Measurements from ENCODE around the gene DNAH8. TPM values are rescaled to one million over a fixed set of nuclear protein-coding genes. Genes with fewer than 3 reads are reported as not detected.

DNAH8 gene
- total RNA-seq, 1 experiment from 2014 or later = 0.15 TPM

DNA sequence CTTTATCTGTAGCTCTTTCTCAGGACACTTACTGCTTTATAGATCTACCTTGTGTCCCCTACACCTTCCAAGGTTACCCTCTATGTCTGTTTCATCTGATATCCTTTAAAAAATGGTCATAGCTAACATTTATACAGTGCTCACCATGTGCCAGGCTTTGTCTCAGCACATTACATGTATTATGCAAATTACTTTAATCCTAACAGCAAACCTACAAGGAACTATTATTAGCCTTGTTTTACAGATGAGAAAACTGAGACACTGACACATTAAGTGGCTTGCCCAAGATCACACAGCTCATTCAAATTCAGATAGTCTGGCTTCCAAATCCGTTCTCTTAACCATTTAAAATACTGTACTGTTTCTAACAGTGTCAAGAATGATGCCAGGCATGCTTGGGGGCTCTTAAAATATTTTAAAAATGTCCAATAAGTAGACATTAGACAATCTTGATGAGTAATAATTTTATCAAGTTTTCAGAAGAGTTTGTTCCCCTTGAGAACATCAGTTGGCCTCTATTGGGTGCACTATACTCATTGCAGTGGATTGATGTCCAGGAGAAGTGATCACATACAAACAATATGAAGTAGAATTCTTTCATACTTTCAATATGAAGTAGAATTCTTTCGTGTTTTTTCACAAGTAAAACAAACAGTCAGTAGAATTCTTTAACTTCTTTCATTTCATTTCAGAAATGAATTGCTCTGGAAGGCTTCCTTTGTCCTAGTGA lies 69.6 kb downstream of the DNAH8 start:
- H3K79me2 ChIP-seq (ENCODE audit: low read length) = no peaks in the 10 kb centered on the region
- no peaks in the 10 kb centered on the region for H3K27me3 ChIP-seq (ENCODE audit: low read length)
- H3F3A ChIP-seq (ENCODE audit: low read length, unreplicated experiment) = no peaks in the 10 kb centered on the region
- H3K4me2 ChIP-seq (ENCODE audit: low read length) = no peak overlapping the region
- DNase-seq (no peak), ATAC-seq (no peak)
- no peaks in the 10 kb centered on the region for H3K36me3 ChIP-seq (ENCODE audit: low read depth, low read length)
- no peak for TF ChIP-seq EZH2 (IDR thresholded peaks at IDR 0.05; ENCODE audit: low read length, unreplicated experiment)
- TF ChIP-seq, protein P1, sequence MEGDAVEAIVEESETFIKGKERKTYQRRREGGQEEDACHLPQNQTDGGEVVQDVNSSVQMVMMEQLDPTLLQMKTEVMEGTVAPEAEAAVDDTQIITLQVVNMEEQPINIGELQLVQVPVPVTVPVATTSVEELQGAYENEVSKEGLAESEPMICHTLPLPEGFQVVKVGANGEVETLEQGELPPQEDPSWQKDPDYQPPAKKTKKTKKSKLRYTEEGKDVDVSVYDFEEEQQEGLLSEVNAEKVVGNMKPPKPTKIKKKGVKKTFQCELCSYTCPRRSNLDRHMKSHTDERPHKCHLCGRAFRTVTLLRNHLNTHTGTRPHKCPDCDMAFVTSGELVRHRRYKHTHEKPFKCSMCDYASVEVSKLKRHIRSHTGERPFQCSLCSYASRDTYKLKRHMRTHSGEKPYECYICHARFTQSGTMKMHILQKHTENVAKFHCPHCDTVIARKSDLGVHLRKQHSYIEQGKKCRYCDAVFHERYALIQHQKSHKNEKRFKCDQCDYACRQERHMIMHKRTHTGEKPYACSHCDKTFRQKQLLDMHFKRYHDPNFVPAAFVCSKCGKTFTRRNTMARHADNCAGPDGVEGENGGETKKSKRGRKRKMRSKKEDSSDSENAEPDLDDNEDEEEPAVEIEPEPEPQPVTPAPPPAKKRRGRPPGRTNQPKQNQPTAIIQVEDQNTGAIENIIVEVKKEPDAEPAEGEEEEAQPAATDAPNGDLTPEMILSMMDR (conservative IDR thresholded peaks at IDR 0.05; ENCODE audit: low read depth, low read length) = no peak
- no peak for TF ChIP-seq EZH2phosphoT487 (IDR thresholded peaks at IDR 0.05; ENCODE audit: borderline replicate concordance, low read length)
- ChIA-PET CTCF (no interaction called here), POLR2A (ENCODE audit: unreplicated experiment) (interaction anchor here (0.6 kb wide), 1 partner anchor 81 kb away, joined by 13 read pairs; no protein-coding TSS in a partner anchor)
- H3K4me1 ChIP-seq (ENCODE audit: insufficient read depth, low read length) = peaks cover 10% of the 10 kb centered on the region
- no TSS peak for BruUV-seq (replicated peaks)
- no peak overlapping the region for H2AFZ ChIP-seq (ENCODE audit: low read length)
- intact Hi-C loops (cut with micrococcal nuclease) = no loop called here
- H3K4me3 ChIP-seq (ENCODE audit: low read length) = no peak overlapping the region
- H3K9me2 ChIP-seq (replicated peaks; ENCODE audit: low read length) = no peaks in the 10 kb centered on the region
- H3K9ac ChIP-seq (ENCODE audit: low read length) = no peak overlapping the region
- H3K9me3 ChIP-seq (ENCODE audit: low read length) = no peaks in the 10 kb centered on the region
- H4K20me1 ChIP-seq (ENCODE audit: low read length) = no peaks in the 10 kb centered on the region
- H3K27ac ChIP-seq (ENCODE audit: low read length) = no peak overlapping the region

DNA sequence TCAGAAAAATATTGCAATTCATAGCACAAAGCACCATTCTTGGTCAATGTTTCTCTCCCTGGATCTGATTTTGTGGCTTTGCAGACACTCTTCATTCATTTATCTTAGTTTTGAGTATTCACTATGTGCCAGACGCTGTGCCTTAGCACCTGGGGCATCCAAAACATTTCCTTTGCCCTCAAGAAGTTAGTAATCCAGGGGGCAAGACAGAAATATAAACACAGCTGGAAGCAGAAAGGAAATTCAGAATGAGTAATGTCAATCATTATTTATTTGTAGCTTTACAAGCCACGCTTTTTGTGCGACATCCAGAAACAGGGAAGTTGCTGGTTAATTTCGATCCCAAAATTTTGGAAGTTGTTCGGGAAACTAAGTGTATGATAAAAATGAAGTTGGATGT lies 71.4 kb downstream of the DNAH8 start:
- no peaks in the 10 kb centered on the region for H4K20me1 ChIP-seq (ENCODE audit: low read length)
- peak overlapping the region; percentile 36; the same call in 1 of the 2 replicates for H3K4me3 ChIP-seq (ENCODE audit: low read length)
- peak; percentile 43 for DNase-seq
- peaks cover 10% of the 10 kb centered on the region for H3K4me1 ChIP-seq (ENCODE audit: insufficient read depth, low read length)
- peak overlapping the region; percentile 32 for H3K4me2 ChIP-seq (ENCODE audit: low read length)
- H2AFZ ChIP-seq (ENCODE audit: low read length) = peak overlapping the region; percentile 57; the same call in 1 of the 2 replicates
- ChIA-PET CTCF (no interaction called here), POLR2A (ENCODE audit: unreplicated experiment) (no interaction called here)
- intact Hi-C loops (cut with micrococcal nuclease) = no loop called here
- H3K9me2 ChIP-seq (replicated peaks; ENCODE audit: low read length) = no peaks in the 10 kb centered on the region
- TF ChIP-seq EZH2 (IDR thresholded peaks at IDR 0.05; ENCODE audit: low read length, unreplicated experiment) = no peak
- TF ChIP-seq EZH2phosphoT487 (IDR thresholded peaks at IDR 0.05; ENCODE audit: borderline replicate concordance, low read length) = no peak
- TF ChIP-seq, protein P1 (conservative IDR thresholded peaks at IDR 0.05; ENCODE audit: low read depth, low read length) = no peak
- no TSS peak for BruUV-seq (replicated peaks)
- H3K27me3 ChIP-seq (ENCODE audit: low read length) = no peaks in the 10 kb centered on the region
- no peaks in the 10 kb centered on the region for H3K9me3 ChIP-seq (ENCODE audit: low read length)
- H3K27ac ChIP-seq (ENCODE audit: low read length) = no peak overlapping the region
- no peak overlapping the region for H3K9ac ChIP-seq (ENCODE audit: low read length)
- H3F3A ChIP-seq (ENCODE audit: low read length, unreplicated experiment) = no peaks in the 10 kb centered on the region
- no peaks in the 10 kb centered on the region for H3K36me3 ChIP-seq (ENCODE audit: low read depth, low read length)
- no peak for ATAC-seq
- H3K79me2 ChIP-seq (ENCODE audit: low read length) = no peaks in the 10 kb centered on the region

DNA sequence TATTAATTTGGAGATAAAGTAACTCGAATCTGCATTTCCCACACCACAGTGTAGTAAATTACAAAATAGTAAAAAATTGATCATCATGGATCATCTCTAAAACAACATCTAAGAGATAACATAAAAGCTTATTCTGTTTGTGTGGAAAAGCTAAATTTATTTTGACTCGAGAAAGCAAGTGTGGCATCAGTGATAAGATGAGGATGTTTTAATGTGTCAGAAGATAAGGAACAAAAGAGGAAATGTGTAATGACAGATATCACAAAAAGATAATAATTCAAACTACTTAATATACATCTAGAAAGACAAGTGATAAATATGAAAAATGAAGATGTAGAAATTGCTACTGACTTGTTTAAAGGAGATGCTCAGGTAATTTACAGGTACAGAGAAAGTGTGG lies 74.1 kb downstream of the DNAH8 start:
- H3K36me3 ChIP-seq (ENCODE audit: low read depth, low read length) = no peaks in the 10 kb centered on the region
- no peak overlapping the region for H3K4me3 ChIP-seq (ENCODE audit: low read length)
- no peaks in the 10 kb centered on the region for H3K9me3 ChIP-seq (ENCODE audit: low read length)
- CTCF ChIA-PET = interaction anchor here (0.6 kb wide), 1 partner anchor 11 kb away, joined by 6 read pairs; no protein-coding TSS in a partner anchor
- no peaks in the 10 kb centered on the region for H3F3A ChIP-seq (ENCODE audit: low read length, unreplicated experiment)
- H3K27ac ChIP-seq (ENCODE audit: low read length) = no peak overlapping the region
- H3K79me2 ChIP-seq (ENCODE audit: low read length) = no peaks in the 10 kb centered on the region
- no peaks in the 10 kb centered on the region for H3K27me3 ChIP-seq (ENCODE audit: low read length)
- POLR2A ChIA-PET (ENCODE audit: unreplicated experiment) = no interaction called here
- no peak overlapping the region for H3K9ac ChIP-seq (ENCODE audit: low read length)
- peaks cover 26% of the 10 kb centered on the region for H3K4me1 ChIP-seq (ENCODE audit: insufficient read depth, low read length)
- BruUV-seq (replicated peaks) = no TSS peak
- DNase-seq = no peak
- H3K9me2 ChIP-seq (replicated peaks; ENCODE audit: low read length) = no peaks in the 10 kb centered on the region
- no peak overlapping the region for H2AFZ ChIP-seq (ENCODE audit: low read length)
- intact Hi-C loops (cut with micrococcal nuclease) = no loop called here
- no peaks in the 10 kb centered on the region for H4K20me1 ChIP-seq (ENCODE audit: low read length)
- TF ChIP-seq, protein P1 (conservative IDR thresholded peaks at IDR 0.05; ENCODE audit: low read depth, low read length) = no peak
- TF ChIP-seq EZH2 (IDR thresholded peaks at IDR 0.05; ENCODE audit: low read length, unreplicated experiment) (no peak), EZH2phosphoT487 (IDR thresholded peaks at IDR 0.05; ENCODE audit: borderline replicate concordance, low read length) (no peak)
- no peak overlapping the region for H3K4me2 ChIP-seq (ENCODE audit: low read length)
- no peak for ATAC-seq
